ENCODE results near the gene KTI12.

GRCh38 chr1:51998701-51999100 is 34.9 kb downstream of the KTI12 start:
- no peak for TF ChIP-seq EZH2 (IDR thresholded peaks at IDR 0.05; ENCODE audit: borderline replicate concordance, low read length)
- TF ChIP-seq, protein P1, sequence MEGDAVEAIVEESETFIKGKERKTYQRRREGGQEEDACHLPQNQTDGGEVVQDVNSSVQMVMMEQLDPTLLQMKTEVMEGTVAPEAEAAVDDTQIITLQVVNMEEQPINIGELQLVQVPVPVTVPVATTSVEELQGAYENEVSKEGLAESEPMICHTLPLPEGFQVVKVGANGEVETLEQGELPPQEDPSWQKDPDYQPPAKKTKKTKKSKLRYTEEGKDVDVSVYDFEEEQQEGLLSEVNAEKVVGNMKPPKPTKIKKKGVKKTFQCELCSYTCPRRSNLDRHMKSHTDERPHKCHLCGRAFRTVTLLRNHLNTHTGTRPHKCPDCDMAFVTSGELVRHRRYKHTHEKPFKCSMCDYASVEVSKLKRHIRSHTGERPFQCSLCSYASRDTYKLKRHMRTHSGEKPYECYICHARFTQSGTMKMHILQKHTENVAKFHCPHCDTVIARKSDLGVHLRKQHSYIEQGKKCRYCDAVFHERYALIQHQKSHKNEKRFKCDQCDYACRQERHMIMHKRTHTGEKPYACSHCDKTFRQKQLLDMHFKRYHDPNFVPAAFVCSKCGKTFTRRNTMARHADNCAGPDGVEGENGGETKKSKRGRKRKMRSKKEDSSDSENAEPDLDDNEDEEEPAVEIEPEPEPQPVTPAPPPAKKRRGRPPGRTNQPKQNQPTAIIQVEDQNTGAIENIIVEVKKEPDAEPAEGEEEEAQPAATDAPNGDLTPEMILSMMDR (IDR thresholded peaks at IDR 0.05; ENCODE audit: low read length), result no peak

Measured in OCI-LY1 (cell line).